Keratinocyte (primary cell): ENCODE data around the gene SPATS2. TPM values are rescaled to one million over a fixed set of nuclear protein-coding genes. Genes with fewer than 3 reads are reported as not detected.

ENCODE experiments used
- DNase-seq: peaks from one replicate; pipeline ENCODE4 v3.0.0-alpha.2; 2011; ENCODE audit warnings: low read depth, missing footprints, low spot score
- FAIRE-seq: peaks from 2 replicates; lab custom pipeline; 2011; peaks lifted over from hg19 to GRCh38; lab: Jason Lieb, UNC
- H2AFZ ChIP-seq: 2 replicates; pipeline ENCODE4 v1.6.0; 2012; ENCODE audit warnings: low read length, control low read depth, inconsistent platforms; ENCODE audit not compliant: control insufficient read depth
- H3K27ac ChIP-seq: 2 replicates; pipeline ENCODE4 v1.5.1; 2011; ENCODE audit warnings: low read length; ENCODE audit not compliant: control insufficient read depth, insufficient read depth
- H3K27me3 ChIP-seq: 3 replicates; pipeline ENCODE4 v1.6.0; 2011; ENCODE audit warnings: low read length; ENCODE audit not compliant: control insufficient read depth, insufficient read depth; ENCODE audit errors: extremely low read depth
- H3K36me3 ChIP-seq, 2 experiments: 2 replicates in 1 of 2; 3 replicates in 1 of 2; pipeline ENCODE4 v1.5.1; 2011; ENCODE audit warnings: low read length in 2 of 2, mild to moderate bottlenecking in 1 of 2; ENCODE audit not compliant: control insufficient read depth in 2 of 2, insufficient read depth in 2 of 2; ENCODE audit errors: extremely low read depth in 1 of 2
- H3K4me1 ChIP-seq: 3 replicates; pipeline ENCODE4 v1.5.1; 2011; ENCODE audit warnings: low read length; ENCODE audit not compliant: control insufficient read depth, insufficient read depth; ENCODE audit errors: extremely low read depth
- H3K4me2 ChIP-seq: 3 replicates; pipeline ENCODE4 v1.6.0; 2011; ENCODE audit warnings: low read depth, low read length; ENCODE audit not compliant: control insufficient read depth, insufficient read depth; ENCODE audit errors: extremely low read depth
- H3K4me3 ChIP-seq, 3 experiments: fragments of 200-600 bp in 1 of 3; sonication (generic) in 1 of 3; 2 replicates in 2 of 3; 3 replicates in 1 of 3; pipeline ENCODE4 v1.5.1; 2011 to 2016; ENCODE audit warnings: low read length in 3 of 3, mild to moderate bottlenecking in 3 of 3, control low read depth in 2 of 3, inconsistent platforms in 1 of 3, low read depth in 1 of 3, mixed read lengths in 1 of 3, mixed run types in 1 of 3, moderate library complexity in 1 of 3; ENCODE audit not compliant: control insufficient read depth in 2 of 3, insufficient read depth in 2 of 3; ENCODE audit errors: extremely low read depth in 1 of 3
- H3K79me2 ChIP-seq: 2 replicates; pipeline ENCODE4 v1.6.0; 2012; ENCODE audit warnings: low read length; ENCODE audit not compliant: control insufficient read depth, insufficient read depth
- H3K9ac ChIP-seq: 3 replicates; pipeline ENCODE4 v1.6.0; 2011; ENCODE audit warnings: low read length; ENCODE audit not compliant: control insufficient read depth, insufficient read depth; ENCODE audit errors: extremely low read depth
- H3K9me1 ChIP-seq: 3 replicates; pipeline ENCODE4 v1.6.0; 2011; ENCODE audit warnings: low read length; ENCODE audit not compliant: control insufficient read depth, insufficient read depth; ENCODE audit errors: extremely low read depth
- H3K9me3 ChIP-seq: 2 replicates; pipeline ENCODE4 v1.5.1; 2012; ENCODE audit warnings: low read depth, low read length; ENCODE audit not compliant: control insufficient read depth
- H4K20me1 ChIP-seq: 3 replicates; pipeline ENCODE4 v1.6.0; 2011; ENCODE audit warnings: low read length; ENCODE audit not compliant: control insufficient read depth, insufficient read depth; ENCODE audit errors: extremely low read depth
- EZH2 ChIP-seq: IDR thresholded peaks from one replicate; pipeline ENCODE4 v1.6.1; 2012; ENCODE audit warnings: inconsistent platforms, mild to moderate bottlenecking, low read length, moderate library complexity
- dilution Hi-C: fragments of 300-500 bp; cut with MboI; formaldehyde crosslinking; loops from one replicate; pipeline ENCODE4 v1.7.0; 2020; ENCODE audit warnings: low sequenced_read_pairs; ENCODE audit not compliant: extremely low pct_ligation_motif_present
- polyA plus RNA-seq, 5 experiments: library from polyadenylated mRNA; depleted of rRNA in 3 of 5; stranded (reverse) in 3 of 5; stranded (forward) in 1 of 5; unstranded in 1 of 5; fragments of >200 nt; gene quantifications; 1 replicate in 1 of 5; 2 replicates in 3 of 5; 3 replicates in 1 of 5; pipeline versions ENCODE4 v1.2.1 to v1.2.3, GENCODE V29; 2011 to 2012; ENCODE audit warnings: missing spikeins in 2 of 5, low read depth in 1 of 5, low replicate concordance in 1 of 5
- TF ChIP-seq, protein P1 (sequence below), 3 experiments: IDR thresholded peaks in 1 of 3; conservative IDR thresholded peaks in 1 of 3; optimal IDR thresholded peaks in 1 of 3; 2 replicates in 2 of 3; 3 replicates in 1 of 3; pipeline versions ENCODE3 to v1.5.1; 2011; ENCODE audit warnings: low read length in 3 of 3, mild to moderate bottlenecking in 3 of 3, moderate library complexity in 2 of 3, control low read depth in 1 of 3, inconsistent platforms in 1 of 3; ENCODE audit not compliant: insufficient read depth in 2 of 3; ENCODE audit errors: extremely low read depth in 1 of 3

The SPATS2 gene
- polyA plus RNA-seq, 1 donor (not counting 4 experiments of a cell fraction or from before 2014, with no cell fraction given): 47.9 TPM

DNA sequence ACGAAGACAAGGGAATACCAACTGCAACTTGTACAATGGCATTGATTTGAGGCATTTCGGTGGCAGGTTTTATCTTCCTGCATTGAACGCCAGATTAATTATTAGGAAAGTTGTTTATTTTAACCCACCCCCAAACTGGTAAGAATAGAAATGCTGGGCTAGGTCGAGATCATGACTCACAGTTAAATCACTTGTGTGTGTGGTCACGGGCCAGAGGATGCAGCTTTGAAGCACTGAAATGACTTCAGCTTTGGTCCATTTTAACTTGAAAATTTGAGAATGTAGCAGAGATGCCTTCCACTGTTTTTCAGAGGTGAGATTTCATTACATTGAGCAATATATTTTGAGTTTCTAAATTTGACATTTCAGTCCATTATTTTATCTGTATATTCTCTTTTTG lies 148.0 kb downstream of the SPATS2 start:
- no peak overlapping the region for H3K4me3 ChIP-seq
- H3K9me1 ChIP-seq: no peaks in the 10 kb centered on the region
- no peaks in the 10 kb centered on the region for H3K9me3 ChIP-seq
- DNase-seq (no peak), FAIRE-seq (peak; percentile 77)
- peaks cover 4 to 6% of the 10 kb centered on the region in 2 experiments for H3K36me3 ChIP-seq
- no peaks in the 10 kb centered on the region for H3K27me3 ChIP-seq
- H3K4me1 ChIP-seq: peaks cover 13% of the 10 kb centered on the region
- no peak overlapping the region for H3K27ac ChIP-seq
- H3K9ac ChIP-seq: no peak overlapping the region
- H4K20me1 ChIP-seq: no peaks in the 10 kb centered on the region
- no peaks in the 10 kb centered on the region for H3K79me2 ChIP-seq
- TF ChIP-seq, protein P1, sequence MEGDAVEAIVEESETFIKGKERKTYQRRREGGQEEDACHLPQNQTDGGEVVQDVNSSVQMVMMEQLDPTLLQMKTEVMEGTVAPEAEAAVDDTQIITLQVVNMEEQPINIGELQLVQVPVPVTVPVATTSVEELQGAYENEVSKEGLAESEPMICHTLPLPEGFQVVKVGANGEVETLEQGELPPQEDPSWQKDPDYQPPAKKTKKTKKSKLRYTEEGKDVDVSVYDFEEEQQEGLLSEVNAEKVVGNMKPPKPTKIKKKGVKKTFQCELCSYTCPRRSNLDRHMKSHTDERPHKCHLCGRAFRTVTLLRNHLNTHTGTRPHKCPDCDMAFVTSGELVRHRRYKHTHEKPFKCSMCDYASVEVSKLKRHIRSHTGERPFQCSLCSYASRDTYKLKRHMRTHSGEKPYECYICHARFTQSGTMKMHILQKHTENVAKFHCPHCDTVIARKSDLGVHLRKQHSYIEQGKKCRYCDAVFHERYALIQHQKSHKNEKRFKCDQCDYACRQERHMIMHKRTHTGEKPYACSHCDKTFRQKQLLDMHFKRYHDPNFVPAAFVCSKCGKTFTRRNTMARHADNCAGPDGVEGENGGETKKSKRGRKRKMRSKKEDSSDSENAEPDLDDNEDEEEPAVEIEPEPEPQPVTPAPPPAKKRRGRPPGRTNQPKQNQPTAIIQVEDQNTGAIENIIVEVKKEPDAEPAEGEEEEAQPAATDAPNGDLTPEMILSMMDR (optimal IDR thresholded peaks at IDR 0.05 in 1 of 3, IDR thresholded peaks at IDR 0.05 in 1 of 3, conservative IDR thresholded peaks at IDR 0.05 in 1 of 3; ENCODE audit: extremely low read depth in 1 of 3, insufficient read depth in 2 of 3, low read length in 3 of 3): no peak
- TF ChIP-seq EZH2: no peak
- dilution Hi-C loops: no loop called here
- no peak overlapping the region for H2AFZ ChIP-seq
- H3K4me2 ChIP-seq: no peak overlapping the region

GRCh38 chr12:49518914-49519573 lies 151.8 kb downstream of the SPATS2 start:
- Histone ChIP-seq H2AFZ (no peak overlapping the region), H3K79me2 (no peaks in the 10 kb centered on the region), H3K9me1 (no peaks in the 10 kb centered on the region), H3K9me3 (no peaks in the 10 kb centered on the region), H3K4me2 (no peak overlapping the region), H3K4me1 (peaks cover 9% of the 10 kb centered on the region), H3K27me3 (no peaks in the 10 kb centered on the region), H3K27ac (no peak overlapping the region), H4K20me1 (no peaks in the 10 kb centered on the region), H3K36me3 (peaks cover 10 to 11% of the 10 kb centered on the region in 2 experiments), H3K9ac (no peak overlapping the region), H3K4me3 (no peak overlapping the region)
- peak; percentile 87 for FAIRE-seq
- no peak for DNase-seq
- dilution Hi-C loops: no loop called here
- no peak for TF ChIP-seq EZH2
- TF ChIP-seq, protein P1 (optimal IDR thresholded peaks at IDR 0.05 in 1 of 3, IDR thresholded peaks at IDR 0.05 in 1 of 3, conservative IDR thresholded peaks at IDR 0.05 in 1 of 3; ENCODE audit: extremely low read depth in 1 of 3, insufficient read depth in 2 of 3, low read length in 3 of 3): no peak
